Left lobe of liver (tissue), 2 donors: ENCODE measurements around the gene ZNF593. TPM values are rescaled to one million over a fixed set of nuclear protein-coding genes. Genes with fewer than 3 reads are reported as not detected.
A peak's percentile ranks its signal among the peaks of the same experiment; 100 is the strongest.

Source experiments
- ATAC-seq: fragments of 200-7000 bp; cut with Tn5 transposase; one replicate; pipeline ENCODE4 v1.9.1; 2020; ENCODE audit warnings: mild to moderate bottlenecking, moderate library complexity
- DNase-seq: peaks from one replicate; pipeline ENCODE4 v3.0.0-alpha.2; 2020; ENCODE audit warnings: low spot score
- total RNA-seq: library from RNA; stranded (reverse); gene quantifications from one replicate; pipeline ENCODE4 v1.2.1, GENCODE V29; 2021
- donor health status: DM: no; HTN: no; CAD: no; lungs with moderate emphysema.
- donor health status: DM: no; HTN: yes; CAD: no.

Gene ZNF593
- total RNA-seq, 1 donor from 2014 or later, result 23.7 TPM

- ATAC-seq, result no peak
- no peak for DNase-seq
Observed at GRCh38 chr1:26200413-26200812, 30.7 kb downstream of the ZNF593 start.

DNA sequence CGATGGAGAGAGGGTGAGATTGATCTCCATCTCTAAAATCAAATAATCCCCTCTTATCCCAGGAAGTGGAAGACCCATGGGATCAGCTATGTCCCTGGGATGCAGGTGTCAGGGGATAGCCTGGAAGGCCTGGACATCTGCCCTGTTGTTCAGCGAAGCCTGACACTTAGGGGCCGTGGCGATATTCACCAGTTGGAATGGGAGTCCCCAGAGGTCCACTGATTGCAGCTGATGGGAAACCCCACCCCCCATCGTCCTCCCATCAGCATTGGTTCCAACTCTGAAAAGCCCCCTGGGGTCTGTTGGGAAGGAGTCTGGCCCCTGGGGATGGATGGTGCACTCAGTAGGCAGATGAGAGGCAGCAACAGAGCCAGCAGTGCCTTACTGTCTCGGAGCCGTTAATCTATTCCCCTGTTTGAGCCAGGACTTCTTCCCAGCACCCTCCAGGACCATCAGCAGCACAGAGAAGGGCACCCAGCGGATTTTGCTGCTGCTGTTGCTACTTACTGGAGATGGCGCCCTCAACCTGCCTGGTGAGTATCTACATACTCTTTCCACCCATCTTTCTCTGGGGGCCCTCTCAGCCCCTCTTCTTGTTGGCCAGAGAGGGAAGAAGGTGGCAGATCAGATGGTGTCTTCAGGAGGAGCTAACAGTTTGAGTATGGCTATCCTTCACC, 34.1 kb downstream of the ZNF593 start:
- DNase-seq, result no peak
- ATAC-seq, result no peak

DNA sequence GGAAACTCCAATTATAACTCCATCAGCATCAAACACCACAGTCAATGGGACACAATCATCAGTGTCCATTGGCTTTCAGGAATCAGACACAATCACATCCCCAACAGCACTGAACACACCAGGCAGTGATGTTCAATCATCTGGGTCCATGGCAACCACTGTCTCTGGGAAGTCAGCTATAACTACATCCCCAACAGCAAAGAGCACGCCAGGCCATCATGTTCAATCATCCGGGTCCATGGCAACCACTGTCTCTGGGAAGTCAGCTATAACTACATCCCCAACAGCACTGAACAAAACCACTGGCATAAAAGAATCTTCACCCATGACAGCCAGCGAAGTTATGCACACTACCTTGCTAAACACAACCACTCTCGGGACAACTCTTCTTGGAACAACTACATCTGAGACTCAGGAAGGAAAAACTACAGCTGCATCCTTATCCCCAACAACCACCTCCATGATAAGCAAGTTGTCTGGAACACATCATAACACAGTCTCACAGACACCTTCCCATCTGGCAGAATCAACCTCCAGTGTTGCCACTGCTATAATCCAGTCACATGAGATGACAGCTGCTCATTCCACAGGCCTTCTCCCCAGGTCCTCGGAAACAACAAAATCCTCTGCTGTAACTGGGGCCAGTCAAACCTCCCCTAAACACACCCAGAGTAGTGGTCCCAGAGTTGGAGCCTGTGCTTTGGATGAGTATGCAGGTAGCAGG, 40.6 kb downstream of the ZNF593 start:
- no peak for ATAC-seq
- no peak for DNase-seq

DNA sequence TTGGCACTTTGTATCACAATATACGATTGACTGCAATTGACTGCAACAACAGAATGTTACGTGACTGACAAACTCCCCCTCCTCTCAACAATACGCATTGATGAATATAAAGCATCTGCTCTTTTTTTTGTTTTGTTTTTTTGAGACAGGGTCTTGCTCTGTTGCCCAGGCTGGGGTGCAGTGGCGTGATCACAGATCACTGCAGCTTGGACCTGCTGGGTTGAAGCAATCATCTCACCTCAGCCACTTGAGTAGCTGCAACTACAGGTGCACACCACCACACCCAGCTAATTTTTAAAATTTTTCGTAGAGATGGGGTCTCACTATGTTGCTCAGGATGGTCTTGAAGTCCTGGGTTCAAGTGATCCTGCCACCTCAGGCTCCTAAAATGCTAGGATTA, 43.0 kb downstream of the ZNF593 start:
- no peak for DNase-seq
- no peak for ATAC-seq

- DNase-seq (no peak), ATAC-seq (no peak)
Observed at GRCh38 chr1:26213335-26213905, 43.7 kb downstream of the ZNF593 start.

DNA sequence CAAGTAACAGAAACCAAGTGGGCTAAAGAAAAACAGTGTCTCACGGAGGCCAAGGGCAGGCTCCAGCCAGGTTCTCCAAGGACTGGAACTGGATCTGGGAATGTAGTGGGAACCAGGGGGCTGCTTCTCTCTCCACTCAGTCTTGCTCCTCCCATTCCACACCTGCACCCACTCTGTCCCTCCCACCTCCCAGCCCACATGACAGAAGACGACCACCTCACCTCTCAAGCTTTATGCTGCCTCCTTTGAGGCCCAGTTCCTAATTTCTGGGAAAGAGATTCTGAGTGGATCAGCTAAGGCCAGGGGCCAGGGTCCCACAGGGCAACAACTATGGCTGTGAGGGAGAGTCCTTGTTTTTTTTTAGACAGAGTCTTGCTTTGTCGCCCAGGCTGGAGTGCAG, 45.5 kb downstream of the ZNF593 start:
- DNase-seq (no peak), ATAC-seq (no peak)

- DNase-seq (peak; percentile 74), ATAC-seq (peak; percentile 89)
Observed at GRCh38 chr1:26218906-26219494, 49.3 kb downstream of the ZNF593 start.

Other genes starting within 250 kb of the ZNF593 start
- 23.1 TPM for gene PAFAH2, start 171.8 kb upstream of the ZNF593 start, total RNA-seq
- not detected for gene EXTL1, start 148.1 kb upstream of the ZNF593 start, total RNA-seq
- gene SLC30A2, start 123.8 kb upstream of the ZNF593 start, total RNA-seq, result 0.33 TPM
- 0.20 TPM for gene TRIM63, start 102.3 kb upstream of the ZNF593 start, total RNA-seq
- 6.3 TPM for gene PDIK1L, start 58.1 kb upstream of the ZNF593 start, total RNA-seq
- 0.28 TPM for gene FAM110D, start 10.8 kb upstream of the ZNF593 start, total RNA-seq
- not detected for gene C1orf232, start 945 bp upstream of the ZNF593 start, total RNA-seq
- gene ZNF593OS, start 1.9 kb downstream of the ZNF593 start, total RNA-seq, result not detected
- 0.63 TPM for gene CNKSR1, start 7.6 kb downstream of the ZNF593 start, total RNA-seq
- gene CATSPER4, start 20.7 kb downstream of the ZNF593 start, total RNA-seq, result not detected
- gene CEP85, start 64.3 kb downstream of the ZNF593 start, total RNA-seq, result 5.5 TPM
- gene SH3BGRL3, start 110.2 kb downstream of the ZNF593 start, total RNA-seq, result 31.5 TPM
- gene UBXN11, start 136.7 kb downstream of the ZNF593 start, total RNA-seq, result 7.8 TPM
- gene CD52, start 148.1 kb downstream of the ZNF593 start, total RNA-seq, result 3.0 TPM
- 0.18 TPM for gene CRYBG2, start 184.2 kb downstream of the ZNF593 start, total RNA-seq
- not detected for gene ZNF683, start 202.8 kb downstream of the ZNF593 start, total RNA-seq
- gene LIN28A, start 240.9 kb downstream of the ZNF593 start, total RNA-seq, result 1.1 TPM